ENCODE data around the gene TADA3.
"Not testable (repeated sequence)": the region's sequence is repeated elsewhere in the genome, so short reads cannot be mapped to it uniquely, and the experiment has no call there.

The TADA3 gene

DNA sequence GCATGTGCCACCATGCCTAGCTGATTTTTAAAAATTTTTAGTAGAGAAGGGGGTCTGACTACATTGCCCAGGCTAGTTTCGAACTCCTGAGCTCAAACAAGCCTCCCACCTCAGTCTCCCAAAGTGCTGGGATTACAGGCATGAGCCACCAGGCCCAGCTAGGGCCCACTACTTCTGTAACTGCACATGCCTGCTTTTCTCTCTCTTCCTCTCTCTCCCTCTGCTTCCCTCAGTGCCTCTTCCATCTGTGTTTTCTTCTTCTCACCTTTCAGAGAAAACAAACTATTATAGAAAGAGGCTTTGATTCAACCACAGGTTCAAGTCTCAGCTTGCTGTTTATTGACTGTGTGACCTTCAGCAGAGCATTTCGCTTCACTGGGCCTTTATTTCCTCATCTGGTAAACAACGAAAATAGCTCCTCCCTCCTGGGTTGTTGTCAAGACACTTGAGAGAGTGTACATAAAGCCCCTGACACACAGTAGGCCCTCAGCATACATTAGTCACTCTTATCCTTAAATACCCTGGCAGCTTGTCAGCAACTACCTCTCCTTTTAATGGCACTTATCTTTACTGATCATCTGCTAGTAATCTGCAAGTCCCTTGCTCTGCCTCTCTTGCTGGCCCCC is 10.2 kb downstream of the TADA3 start:
- no peak for DNase-seq

DNA sequence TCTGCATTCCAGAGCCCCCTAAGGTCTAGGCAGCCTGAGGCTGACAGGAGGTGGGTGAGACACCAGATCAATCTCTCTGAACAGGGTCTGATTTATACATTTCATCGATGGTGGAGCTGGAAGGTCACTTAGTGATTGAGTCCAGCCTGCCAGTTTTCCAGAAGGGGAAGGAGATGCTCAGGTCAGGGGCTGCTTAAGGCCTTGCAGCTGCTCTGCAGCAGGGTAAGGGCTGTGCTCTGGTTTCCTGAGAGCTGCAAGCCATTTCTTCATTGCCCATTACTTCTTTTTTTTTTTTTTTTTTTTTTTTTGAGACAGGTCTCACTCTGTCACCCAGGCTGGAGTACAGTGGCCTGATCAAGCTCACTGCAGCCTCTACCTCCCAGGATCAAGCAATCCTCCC is 10.7 kb downstream of the TADA3 start:
- no peak for DNase-seq

DNA sequence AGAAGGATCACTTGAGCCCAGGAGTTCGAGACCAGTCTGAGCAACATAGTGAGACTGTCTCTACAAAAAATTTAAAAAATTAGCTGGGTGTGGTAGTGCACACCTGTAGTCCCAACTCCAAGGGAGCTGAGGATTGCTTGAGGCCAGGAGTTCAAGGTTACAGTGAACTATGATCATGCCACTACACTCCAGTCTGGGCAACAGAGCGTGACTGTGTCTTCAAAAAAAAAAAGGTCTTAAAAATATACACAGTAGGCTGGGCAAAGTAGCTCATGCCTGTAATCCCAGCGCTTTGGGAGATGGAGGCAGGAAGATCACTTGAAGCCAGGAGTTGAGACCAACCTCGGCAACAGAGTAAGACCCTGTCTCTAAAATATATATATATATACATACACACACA is 11.4 kb downstream of the TADA3 start:
- DNase-seq: no peak

DNA sequence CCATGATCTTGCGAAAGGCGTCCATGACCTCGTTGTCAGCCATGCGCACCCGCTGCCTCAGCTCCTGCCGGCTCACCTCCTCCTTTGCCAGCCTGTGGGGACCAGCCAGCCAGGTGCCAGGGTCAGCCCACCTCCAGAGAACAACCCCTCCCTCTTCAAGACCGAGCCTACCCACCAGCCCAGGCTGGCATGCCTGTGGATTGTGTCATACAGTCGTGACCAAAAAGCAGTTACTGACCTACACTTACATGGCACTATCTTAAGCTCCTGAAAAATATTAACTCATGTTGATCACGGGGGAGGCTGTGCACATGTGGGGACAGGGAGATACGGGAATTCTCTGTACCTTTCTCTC is 11.8 kb downstream of the TADA3 start:
- DNase-seq: no peak

DNA sequence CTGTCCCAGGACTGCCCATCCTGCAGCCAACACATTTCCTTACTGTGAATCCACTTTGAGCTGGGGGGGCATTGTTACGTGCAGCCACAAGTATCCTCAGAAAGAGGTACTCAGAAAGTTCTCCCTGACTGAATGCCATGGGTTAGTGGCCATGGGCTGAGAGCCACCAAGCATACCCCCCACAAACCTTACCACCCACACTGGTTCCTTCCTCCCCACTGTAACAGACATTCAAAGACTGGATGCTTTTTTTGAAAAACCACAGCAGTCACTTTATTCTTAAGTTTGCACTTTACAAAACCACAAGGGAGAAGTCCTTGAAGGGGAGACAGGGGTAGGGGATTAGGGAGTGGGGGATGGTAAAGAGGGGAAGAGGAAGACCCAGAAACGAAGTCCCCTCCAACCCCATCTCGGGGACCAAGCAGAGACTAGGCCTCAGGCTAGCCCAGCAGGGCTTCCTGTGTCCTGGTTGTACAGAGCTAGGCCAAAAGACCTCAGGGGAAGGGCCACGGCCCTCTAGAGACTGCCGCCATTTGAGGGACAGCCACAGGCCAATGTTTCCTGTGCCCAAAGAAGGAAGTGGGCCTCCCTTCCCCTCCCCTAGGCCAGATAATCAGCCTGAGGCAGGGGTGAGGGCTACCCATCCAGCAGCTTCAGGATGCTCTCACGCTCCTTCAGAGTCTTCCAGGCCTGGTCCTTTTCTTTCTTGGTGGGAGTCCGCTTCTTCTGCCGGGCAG is 12.4 kb downstream of the TADA3 start:
- no peak for DNase-seq

DNA sequence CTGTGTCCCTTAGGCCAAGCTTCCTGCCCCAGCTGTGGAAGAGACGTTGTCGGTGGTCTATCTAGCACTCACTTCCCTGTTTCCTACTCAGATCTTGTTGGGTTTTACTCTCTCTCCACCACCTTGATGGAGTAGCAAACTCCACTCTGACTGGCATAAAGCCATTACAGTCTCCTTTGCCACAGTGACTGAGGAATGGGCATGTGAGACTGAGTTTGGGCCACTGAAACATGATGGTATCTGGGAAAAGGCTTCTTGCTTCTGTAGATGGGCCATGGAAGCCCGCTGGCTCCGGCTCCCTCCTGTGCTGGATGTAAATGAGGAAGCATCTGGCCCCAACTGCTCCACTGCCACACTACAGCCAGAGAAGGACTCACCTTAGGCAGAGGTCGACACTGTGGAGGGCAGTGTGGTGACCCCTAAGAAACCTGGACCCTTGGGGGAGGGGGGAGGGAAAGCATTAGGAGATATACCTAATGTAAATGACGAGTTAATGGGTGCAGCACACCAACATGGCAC is 13.1 kb downstream of the TADA3 start:
- DNase-seq: no peak

DNA sequence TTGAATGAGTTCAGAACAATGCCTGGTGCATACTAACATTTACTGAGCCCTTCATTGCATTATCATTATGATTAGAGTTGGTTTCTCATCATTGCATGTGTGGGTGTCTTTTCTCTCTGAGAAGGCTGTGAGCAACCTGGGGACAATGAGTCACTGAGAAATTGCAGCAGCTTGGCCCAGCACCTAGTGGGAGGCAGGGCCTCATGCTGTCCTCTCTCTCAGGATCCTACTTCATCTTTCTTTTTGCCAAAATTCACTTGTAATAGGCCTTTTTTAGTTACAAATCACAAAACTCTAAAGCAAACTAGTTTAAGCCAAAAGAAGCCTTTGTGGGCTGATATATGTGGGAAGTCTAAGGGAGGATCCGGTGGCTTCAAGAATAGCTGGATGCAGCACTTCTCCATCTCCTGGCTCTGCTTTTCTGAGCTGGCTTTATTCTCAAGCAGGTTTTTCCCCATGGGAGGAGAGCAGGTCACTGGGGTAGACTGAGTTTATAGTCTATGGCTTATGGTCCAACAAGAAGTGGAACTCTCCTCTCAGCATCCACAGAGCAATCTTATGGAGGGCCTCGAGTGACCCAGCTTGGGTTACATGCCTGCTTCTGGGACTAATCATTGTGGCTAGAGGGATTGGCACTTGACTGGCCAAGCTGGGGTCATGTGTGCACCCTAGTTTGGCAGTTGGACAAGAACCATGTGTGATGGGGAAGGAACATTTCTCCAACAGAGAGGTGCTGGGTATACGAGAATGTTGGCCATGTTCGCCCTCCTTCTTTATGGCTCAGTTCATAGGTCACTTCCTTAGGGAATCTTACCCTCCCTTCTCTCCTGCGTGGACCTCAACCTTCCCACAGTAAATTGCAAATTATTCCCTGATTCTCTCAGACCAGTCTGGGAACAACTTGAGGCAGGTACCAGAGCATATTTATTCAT is 13.9 kb downstream of the TADA3 start:
- DNase-seq: no peak

DNA sequence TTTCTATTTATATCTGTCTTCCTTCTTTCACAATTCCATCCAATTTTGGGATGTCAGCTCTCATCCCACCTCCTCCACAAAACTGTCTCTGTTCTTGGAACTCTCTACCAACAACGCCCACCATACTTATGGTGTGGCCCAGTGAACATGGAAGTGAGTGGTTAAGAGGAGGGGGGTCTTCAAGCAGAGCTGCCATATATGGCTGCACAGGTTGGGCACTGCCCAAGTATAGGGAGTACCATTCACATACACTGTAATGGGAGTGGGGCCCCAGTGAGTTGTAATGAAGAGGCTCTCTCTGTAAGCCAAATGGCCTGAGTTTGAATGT is 14.6 kb downstream of the TADA3 start:
- DNase-seq: no peak

DNA sequence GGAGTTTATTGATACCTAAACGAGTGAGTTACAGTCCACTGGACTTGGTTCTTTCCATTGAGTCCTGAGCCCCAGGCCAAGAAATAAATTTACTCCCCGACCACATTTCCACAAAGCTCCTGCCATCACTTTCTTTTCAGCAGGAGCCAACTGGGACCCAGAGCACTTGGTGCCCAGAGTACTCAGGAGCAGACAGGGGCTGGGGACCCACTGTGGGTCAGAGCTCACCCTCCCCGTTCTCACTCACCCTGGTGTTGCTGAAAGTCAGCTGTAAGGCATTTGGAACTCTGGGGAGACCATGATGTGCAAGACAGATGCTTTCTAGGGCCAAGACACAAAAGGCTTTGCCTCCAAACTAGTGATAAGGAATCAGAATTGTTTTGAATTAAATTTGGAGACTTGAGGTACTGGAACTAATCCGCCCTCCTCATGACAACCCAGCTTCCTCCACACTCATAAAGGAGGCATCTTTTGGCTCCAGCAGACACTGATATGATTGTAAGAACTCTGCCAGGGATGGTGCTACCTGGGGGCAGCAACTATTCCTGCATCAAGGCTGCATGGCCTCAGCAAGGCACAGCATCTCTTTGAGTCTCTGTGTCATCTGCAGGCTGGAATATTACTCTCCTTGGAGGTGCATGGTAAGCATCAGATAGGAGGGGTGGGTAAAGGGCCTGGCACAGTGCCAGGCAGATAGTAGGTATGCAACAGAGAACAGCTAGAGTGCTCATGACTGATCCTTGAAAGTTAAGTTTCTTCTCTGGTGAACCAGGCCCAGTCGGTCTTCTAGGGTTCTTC is 15.2 kb downstream of the TADA3 start:
- no peak for DNase-seq

DNA sequence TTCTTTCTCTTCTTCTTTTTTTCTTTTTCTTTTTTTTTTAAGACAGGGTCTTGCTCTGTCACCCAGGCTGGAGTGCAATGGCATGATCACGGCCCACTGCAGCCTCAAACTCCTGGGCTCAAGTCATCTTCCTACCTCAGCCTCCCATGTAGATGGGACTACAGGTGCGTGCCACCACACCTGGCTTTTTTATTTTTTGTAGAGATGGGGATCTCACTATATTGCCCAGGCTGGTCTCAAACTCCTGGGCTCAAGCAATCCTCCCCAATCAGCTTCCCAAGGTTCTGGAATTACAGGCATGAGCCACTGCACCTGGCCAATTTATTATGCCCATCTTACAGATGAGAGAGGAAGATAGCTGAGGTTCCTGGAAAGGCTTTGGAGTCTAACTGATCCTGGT is 21.3 kb downstream of the TADA3 start:
- DNase-seq: not testable (repeated sequence)

DNA sequence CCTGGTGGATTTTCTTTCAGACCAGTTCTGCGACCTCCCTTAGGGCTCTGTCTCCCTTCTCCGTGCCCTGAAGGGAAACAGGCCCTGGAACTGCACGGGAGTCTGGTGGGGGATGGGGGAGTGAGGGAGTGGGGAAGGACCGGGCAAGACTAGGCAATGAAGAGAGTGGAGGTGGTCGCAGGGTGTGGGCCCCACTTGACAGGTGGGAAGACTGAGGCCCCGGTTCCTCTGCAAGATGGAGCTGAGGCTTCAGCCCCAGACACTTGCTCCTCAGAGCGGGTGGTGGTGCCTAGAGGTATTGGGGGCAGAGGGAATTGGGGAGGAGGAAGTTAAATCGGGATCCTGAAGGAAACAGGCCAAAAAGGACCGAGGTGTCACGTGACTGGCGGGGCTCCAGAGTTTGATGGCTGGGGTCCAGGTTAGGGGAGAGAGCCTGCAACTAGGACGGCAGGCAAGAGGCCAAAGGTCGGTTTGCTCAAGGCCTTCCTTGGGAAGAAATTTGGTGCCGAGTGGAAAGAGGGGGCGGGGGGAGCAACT is 21.9 kb downstream of the TADA3 start:
- DNase-seq: no peak

DNA sequence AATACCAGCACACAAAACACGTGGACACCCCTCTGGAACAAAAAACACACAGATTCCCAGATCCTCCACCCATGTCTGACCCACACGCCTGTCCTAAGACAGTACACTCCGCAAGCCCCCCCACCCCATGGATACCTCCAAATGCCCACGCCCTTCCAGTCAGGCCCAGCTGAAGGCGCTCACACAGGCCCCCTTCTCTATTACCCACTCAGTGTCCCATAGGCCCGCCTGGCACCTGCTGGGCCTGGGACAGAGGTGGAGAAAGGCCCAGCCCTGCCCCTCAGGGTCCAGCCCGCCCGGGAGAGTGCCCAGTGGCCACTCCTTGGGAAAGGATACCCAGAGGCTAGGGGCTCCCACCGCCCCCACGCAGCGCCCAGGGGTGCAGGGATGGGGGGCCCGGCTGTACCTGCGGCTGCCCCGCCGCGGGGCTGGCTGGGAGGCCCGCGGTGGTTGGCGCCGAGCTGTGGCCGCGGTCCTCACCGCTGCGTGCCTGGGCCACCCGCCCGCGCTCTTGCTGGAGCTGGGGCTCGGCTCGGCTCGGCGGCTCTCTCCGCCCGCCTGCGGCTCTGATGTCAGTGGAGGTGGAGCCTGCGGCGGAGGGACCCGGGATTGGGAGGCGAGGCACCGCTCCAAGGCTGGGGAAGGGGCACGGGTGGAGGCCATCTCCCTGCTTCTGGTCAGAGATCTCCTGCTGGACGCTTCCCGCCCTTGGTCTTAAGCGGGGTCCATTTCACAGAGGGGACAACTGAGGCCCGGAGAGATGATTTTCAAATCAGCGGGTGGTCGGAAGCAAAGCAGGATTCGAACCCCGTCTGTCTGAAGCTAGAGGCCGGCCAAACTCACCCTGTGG is 22.6 kb downstream of the TADA3 start, which contains the start of gene CAMK1:
TSS of gene CAMK1 (minus strand) at position 522 of the 850 bp plus-strand sequence. CDS start 2,198 bp downstream, outside the sequence.
- peak; percentile 36 for DNase-seq

DNA sequence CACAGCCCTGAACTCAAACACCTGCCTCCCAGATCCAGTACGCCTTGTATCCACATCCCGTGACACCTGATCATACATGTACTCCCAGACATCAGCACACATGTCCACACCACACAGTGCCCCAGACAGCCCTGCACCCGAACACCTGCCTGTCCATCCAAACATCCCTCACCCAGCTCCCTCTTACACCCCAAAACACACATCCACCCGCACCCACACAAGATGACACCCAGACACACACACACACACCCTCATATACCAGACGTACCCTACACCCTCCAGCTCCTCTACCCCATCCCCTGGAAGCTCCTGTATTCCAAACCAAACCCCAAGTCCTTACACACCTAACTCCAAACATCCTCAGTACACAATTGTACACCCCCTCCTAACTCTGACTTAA is 23.3 kb downstream of the TADA3 start:
- DNase-seq: no peak

DNA sequence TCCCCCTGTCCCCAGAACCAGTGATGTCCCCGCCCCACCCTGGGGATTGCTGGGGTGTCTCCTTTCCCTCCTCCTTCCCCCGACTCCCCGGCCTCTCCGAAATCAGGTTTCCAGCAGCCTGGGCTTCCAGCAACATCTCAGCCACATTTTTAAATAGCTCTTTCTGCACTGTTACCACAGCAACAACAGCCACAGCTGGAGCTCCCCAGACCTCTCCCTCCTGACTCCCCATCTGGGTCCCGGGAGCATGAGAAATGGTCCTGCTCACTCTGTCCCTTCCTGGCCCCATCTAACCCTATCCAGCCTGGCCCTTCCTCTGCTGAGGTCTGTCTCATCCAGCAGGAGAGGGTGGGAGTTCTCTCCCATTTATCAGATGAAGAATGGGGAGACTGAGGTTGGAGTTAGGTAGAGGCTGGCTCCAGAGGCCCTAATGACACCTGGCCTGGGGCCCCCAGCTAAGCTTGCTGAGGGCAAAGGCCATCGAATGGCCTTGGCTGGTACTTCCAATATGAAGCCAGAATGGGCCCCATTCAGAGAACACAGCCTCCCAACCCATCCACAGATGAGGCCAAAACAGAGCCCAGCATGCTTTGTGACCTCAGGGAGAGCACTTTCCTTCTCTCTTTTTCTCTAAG is 24.0 kb downstream of the TADA3 start:
- DNase-seq: no peak

DNA sequence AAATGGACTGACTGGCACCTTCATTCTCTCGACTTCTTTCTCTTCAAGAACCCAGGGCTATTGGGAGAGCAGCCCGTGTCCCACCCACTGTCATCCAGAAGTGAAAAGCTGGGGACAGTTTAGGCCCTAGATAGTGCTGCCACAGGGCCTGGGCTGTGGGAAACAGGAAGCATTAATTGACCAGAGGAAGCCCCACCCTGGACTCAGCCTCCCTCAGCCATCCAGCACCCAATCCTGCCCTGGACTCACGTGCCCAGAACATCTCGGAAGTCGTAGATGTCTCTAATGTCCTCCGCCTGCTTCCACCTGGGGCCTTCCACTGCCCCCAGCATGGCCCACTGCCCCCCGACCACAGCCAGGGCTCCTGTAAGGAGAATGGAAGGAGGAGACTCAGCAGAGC is 24.9 kb downstream of the TADA3 start:
- DNase-seq: no peak

DNA sequence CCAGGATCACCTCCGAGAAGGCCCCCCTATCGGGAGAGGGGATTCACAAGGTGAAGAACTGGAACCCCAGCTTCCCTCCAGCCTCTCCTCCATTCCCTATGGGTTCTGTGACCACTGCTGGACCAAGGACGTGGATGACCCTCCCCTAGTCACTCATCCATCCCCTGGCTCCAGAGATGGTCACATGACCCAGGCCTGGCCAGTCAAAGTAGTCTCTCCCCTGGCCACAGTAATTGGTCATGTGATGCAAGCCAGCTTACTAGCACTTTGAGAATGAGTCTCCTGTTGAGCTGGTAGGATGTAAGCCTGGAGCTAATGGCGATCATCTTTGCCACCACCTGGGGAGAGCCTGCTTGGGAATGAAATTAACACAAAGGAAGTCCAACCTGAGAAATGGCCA is 26.4 kb downstream of the TADA3 start:
- no peak for DNase-seq

DNA sequence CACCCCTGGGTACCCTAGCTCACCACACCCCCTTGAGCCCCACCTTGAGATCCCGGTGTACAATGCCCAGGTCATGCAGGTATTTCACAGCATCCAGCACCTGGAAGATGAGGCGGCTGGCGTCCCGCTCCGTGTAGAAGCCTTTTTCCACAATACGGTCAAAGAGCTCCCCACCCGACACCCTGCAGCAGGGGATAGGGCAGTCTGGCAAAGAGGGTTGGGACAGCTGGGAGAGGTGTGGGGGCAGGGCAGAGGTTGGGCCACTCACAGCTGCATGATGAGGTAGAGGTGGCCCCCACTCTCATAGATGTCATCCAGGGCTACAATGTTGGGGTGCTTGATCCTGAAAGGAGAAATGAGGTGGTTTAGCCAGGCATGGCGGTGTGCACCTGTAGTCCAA is 29.4 kb downstream of the TADA3 start:
- DNase-seq: no peak

DNA sequence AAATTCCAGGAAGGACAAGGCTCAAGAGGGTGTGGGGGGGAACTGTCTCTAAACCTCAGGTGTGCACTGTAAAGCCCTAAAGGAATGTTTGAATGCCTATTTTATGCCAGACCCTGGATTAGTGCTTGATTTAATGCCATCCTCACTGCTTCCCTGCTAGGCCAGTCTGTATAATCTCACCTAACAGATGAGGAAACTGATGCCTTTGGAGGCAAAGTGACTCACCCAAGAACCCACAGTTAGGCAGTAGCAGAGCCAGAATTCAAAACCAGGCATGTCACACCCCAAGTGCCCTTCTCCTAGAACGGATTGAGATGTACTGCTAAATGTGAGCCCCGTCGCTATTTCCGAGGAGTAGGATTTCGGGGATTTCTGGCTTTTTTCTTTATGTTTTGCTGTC is 30.4 kb downstream of the TADA3 start:
- no peak for DNase-seq

DNA sequence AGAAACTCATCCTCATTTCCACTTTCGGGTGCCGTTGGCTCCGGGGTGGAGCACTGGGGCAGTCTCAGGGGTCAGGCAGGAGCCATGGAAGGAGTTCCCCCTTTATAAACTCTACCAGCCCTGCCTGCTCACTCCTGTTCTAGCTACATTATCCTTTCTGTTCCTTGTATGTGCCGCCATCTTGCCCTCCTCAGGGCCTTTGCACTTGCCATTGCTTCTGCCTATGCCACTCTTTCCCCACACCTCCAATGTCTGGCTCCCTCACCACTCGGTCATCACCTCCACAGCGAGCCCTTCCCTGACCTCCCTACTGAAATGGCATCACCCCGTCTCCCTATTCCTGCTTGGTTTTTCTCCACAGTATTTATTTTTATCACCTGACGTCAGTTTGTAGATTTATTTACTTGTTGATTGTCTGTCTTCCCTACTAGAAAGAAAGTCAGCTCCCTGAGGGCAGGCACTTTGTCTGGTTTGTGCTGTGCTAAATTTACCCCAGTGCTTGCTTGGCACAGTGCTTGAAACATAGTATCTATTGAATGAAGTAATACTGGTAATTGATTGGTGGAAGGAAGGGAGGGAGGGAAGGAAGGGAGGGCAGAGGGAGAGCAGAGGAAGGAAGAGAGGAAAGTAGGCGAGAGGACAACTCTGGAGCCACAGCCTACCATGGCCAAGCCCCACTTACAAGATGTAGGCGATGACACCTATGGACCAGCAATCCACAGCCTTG is 31.3 kb downstream of the TADA3 start:
- DNase-seq: no peak

DNA sequence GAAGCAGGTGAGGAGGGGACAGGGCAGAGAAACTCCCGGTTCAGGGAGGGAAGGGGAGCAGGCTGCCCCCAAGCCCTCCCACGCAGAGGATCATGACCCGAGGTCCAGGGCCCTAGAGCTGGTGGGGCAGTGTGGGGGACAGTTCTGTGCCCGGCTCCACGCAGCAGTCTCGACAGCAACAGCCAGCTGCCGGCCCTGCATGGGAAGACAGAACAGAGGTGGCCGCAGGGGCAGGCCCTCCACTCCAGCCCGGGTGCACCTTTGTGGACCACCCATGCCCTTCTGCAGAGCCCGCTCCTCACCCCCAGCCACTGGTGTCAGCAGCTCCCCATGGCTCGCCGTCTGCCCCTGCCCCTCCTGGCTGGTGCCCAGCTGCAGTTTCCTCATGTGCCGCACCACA is 34.8 kb downstream of the TADA3 start:
- no peak for DNase-seq
